SK-N-MC (cell line): ENCODE measurements around the gene PIP4K2C.

Experiments
- DNase-seq: peaks from one replicate; pipeline ENCODE4 v3.0.0-alpha.2; 2011; ENCODE audit warnings: low read depth, low spot score
- H3K27ac ChIP-seq: fragments of 200-600 bp; sonication (generic); 2 replicates; pipeline ENCODE4 v1.5.1; 2016; ENCODE audit warnings: mixed run types
- H3K36me3 ChIP-seq: fragments of 200-600 bp; sonication (generic); 2 replicates; pipeline ENCODE4 v1.6.1; 2017; ENCODE audit warnings: antibody characterized with exemption, low read length, mixed read lengths; ENCODE audit not compliant: insufficient read depth
- H3K4me3 ChIP-seq: fragments of 200-600 bp; sonication (generic); 2 replicates; pipeline ENCODE4 v1.5.1; 2016
- H3K9ac ChIP-seq: fragments of 200-600 bp; sonication (generic); 2 replicates; pipeline ENCODE4 v1.8.0; 2017; ENCODE audit warnings: mixed run types, mixed read lengths; ENCODE audit not compliant: insufficient read length
- H3K9me3 ChIP-seq: fragments of 200-600 bp; sonication (generic); 2 replicates; pipeline ENCODE4 v1.6.1; 2017; ENCODE audit warnings: low read depth, mild to moderate bottlenecking, antibody characterized with exemption, low read length, moderate library complexity, mixed read lengths
- EZH2 ChIP-seq: fragments of 200-600 bp; sonication (generic); IDR thresholded peaks from one replicate; pipeline ENCODE4 v1.6.1; 2017; ENCODE audit warnings: antibody characterized with exemption
- FOXP2 ChIP-seq: optimal IDR thresholded peaks from 2 replicates; pipeline ENCODE3; 2011; ENCODE audit warnings: mild to moderate bottlenecking, moderate library complexity; ENCODE audit not compliant: insufficient read depth; ENCODE audit errors: extremely low read length, control extremely low read depth
- POLR2AphosphoS5 ChIP-seq: IDR thresholded peaks from 2 replicates; pipeline ENCODE4 v1.6.1; 2012; ENCODE audit warnings: mild to moderate bottlenecking, low read depth, low read length, borderline replicate concordance

Gene PIP4K2C

GRCh38 chr12:57604454-57604991 is 13.5 kb downstream of the PIP4K2C start, which contains the start of gene DTX3:
TSS of gene DTX3 (plus strand) at chr12:57604824. CDS start at chr12:57606518, 1,694 bp downstream.
- peaks cover 12% of the 10 kb centered on the region; the same call in 1 of the 2 replicates for H3K36me3 ChIP-seq
- no peaks in the 10 kb centered on the region for H3K9me3 ChIP-seq
- H3K27ac ChIP-seq: peak within 1 kb of the TSS; percentile 40
- TF ChIP-seq POLR2AphosphoS5 (no peak), FOXP2 (no peak), EZH2 (no peak)
- H3K4me3 ChIP-seq: peak within 1 kb of the TSS; percentile 85
- peak within 1 kb of the TSS; percentile 78 for H3K9ac ChIP-seq
- no peak for DNase-seq

DNA sequence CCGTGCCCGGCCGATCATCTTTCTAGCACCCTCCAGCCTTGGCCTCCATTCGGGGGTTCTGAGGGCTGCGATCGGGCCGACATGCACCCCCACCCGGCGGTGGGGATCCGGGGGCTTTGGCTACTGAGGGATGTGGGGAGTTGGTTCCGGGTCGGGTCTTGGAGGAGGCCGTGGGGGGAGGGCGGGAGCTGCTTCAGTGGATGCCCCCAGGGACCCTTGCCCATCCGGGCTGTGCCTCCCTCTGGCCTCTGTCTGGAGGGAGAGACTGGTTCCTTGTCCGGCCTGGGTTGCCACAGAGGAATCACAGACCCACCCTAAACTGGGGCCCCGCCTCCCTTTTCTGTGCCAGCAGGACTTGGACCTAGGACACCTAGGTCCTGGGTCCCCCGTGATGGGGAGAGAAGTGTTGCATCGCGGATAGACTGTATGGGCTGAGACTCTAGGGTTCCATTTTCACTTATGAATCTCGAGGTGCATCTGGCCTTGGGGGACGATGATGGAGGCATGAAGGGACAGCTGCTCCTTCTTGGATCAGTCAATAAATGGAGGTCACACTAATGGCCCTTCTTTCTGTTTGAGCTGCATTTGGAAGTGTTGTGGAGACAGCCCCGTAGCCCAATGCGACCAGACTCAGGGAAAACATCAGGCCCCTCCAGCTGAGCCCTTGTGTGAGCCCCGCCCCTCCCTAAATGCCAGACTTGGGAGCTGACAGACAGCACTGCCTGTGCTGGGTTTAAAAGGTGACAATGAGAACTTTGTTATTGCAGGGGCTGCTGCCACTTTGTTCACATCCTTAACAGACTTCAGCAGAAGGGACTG is 14.2 kb downstream of the PIP4K2C start:
- no peak overlapping the region for H3K27ac ChIP-seq
- TF ChIP-seq FOXP2 (no peak), POLR2AphosphoS5 (no peak), EZH2 (no peak)
- no peak for DNase-seq
- no peaks in the 10 kb centered on the region for H3K9me3 ChIP-seq
- H3K36me3 ChIP-seq: peaks cover 12% of the 10 kb centered on the region; the same call in 1 of the 2 replicates
- H3K4me3 ChIP-seq: peak overlapping the region; percentile 85
- peak overlapping the region; percentile 78 for H3K9ac ChIP-seq

DNA sequence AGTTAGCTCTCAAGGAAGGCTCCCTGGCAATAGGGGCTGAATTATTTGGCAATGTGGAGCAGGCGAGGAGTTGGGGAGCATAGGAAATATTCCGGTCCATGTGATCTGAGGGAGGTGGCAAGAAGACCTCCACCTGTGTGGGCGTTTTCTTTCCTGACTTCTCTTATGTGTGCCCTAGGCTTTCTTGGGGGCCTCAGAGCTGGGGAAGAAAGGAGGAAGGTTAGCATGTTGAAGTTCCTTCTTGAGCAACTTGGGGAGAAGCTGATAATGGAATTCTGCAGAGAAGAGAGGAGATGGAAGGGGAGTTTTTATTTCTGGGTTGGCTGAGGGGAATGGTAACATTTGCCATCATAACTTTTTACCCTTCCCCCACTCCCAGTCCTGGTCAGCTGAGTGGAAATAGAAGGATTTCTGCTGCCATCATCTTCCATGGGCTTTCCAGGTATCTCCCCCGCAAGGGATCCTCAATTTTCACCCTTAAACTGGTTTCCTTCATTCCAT is 14.9 kb downstream of the PIP4K2C start:
- H3K9ac ChIP-seq: no peak overlapping the region
- no peak overlapping the region for H3K27ac ChIP-seq
- no peak for DNase-seq
- TF ChIP-seq EZH2 (no peak), POLR2AphosphoS5 (no peak), FOXP2 (no peak)
- H3K9me3 ChIP-seq: no peaks in the 10 kb centered on the region
- H3K36me3 ChIP-seq: peaks cover 8% of the 10 kb centered on the region; the same call in 1 of the 2 replicates
- H3K4me3 ChIP-seq: peak overlapping the region; percentile 85

GRCh38 chr12:57606399-57606798 is 15.4 kb downstream of the PIP4K2C start:
- no peak for DNase-seq
- no peak overlapping the region for H3K4me3 ChIP-seq
- no peak overlapping the region for H3K27ac ChIP-seq
- TF ChIP-seq FOXP2 (no peak), POLR2AphosphoS5 (no peak)
- no peaks in the 10 kb centered on the region for H3K9me3 ChIP-seq
- peaks cover 8% of the 10 kb centered on the region; the same call in 1 of the 2 replicates for H3K36me3 ChIP-seq
- H3K9ac ChIP-seq: no peak overlapping the region

DNA sequence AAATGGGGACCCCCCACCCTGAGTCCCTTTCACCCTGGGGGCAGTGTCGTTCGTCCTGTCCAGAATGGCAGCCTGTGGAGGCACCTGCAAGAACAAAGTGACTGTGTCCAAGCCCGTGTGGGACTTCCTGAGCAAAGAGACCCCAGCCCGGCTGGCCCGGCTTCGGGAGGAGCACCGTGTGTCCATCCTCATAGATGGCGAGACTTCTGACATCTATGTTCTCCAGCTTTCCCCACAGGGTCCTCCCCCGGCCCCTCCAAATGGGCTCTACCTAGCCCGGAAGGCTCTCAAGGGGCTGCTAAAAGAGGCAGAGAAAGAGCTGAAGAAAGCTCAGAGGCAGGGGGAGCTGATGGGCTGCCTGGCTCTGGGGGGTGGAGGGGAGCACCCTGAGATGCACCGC is 15.8 kb downstream of the PIP4K2C start:
- H3K36me3 ChIP-seq: peaks cover 5% of the 10 kb centered on the region; the same call in 1 of the 2 replicates
- H3K4me3 ChIP-seq: no peak overlapping the region
- no peak overlapping the region for H3K9ac ChIP-seq
- H3K27ac ChIP-seq: no peak overlapping the region
- no peaks in the 10 kb centered on the region for H3K9me3 ChIP-seq
- DNase-seq: no peak
- no peak for TF ChIP-seq EZH2
- no peak for TF ChIP-seq FOXP2
- no peak for TF ChIP-seq POLR2AphosphoS5

- Histone ChIP-seq H3K36me3 (no peaks in the 10 kb centered on the region), H3K9ac (no peak overlapping the region), H3K9me3 (no peaks in the 10 kb centered on the region), H3K4me3 (no peak overlapping the region), H3K27ac (no peak overlapping the region)
- no peak for DNase-seq
- TF ChIP-seq EZH2 (no peak), POLR2AphosphoS5 (no peak), FOXP2 (no peak)
Observed at GRCh38 chr12:57607958-57608663, 17.1 kb downstream of the PIP4K2C start.

DNA sequence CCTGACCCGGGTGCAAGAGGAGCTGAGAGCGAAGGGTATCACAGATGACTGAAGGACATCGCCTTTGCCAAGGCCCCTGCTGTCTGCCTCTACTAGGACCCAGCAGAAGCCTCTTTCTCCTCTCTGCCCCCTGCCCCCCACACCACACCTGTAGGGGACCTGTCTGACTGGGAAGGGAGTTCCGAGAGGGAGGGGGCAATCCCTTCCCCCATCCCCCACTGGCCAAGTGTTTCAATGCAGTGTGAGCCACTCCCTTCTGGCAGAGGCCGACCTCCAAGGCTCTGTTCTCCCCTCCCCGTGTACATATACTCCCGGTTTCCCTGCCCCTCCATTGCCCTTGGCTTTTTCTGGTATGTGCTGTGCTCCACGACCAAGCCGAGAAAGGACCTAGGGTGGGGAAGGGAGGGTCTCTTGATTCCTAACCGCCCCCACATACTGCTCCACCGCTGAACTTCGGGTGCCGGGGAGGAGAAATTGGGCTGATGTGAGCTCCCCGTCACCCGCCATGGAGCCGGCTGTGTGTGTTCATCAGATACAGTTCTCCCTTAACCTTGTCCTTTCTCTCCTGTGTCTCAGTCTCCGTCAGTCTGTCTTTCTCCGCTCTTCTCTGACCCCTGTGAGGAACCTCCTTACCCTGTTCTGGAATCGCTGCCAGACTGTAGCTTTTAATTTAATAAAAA is 18.2 kb downstream of the PIP4K2C start:
- H3K9me3 ChIP-seq: no peaks in the 10 kb centered on the region
- TF ChIP-seq FOXP2 (no peak), POLR2AphosphoS5 (no peak), EZH2 (no peak)
- H3K4me3 ChIP-seq: no peak overlapping the region
- no peaks in the 10 kb centered on the region for H3K36me3 ChIP-seq
- no peak overlapping the region for H3K9ac ChIP-seq
- no peak for DNase-seq
- H3K27ac ChIP-seq: no peak overlapping the region
